B cell (primary cell): ENCODE results near the gene CLCA1. TPM values are rescaled to one million over a fixed set of nuclear protein-coding genes. Genes with fewer than 3 reads are reported as not detected.

Source experiments
- ATAC-seq: fragments of 200-7000 bp; cut with Tn5 transposase; one replicate; pipeline ENCODE4 v1.10.0; 2021; ENCODE audit warnings: low read depth, mild to moderate bottlenecking, moderate number of reproducible peaks, moderate library complexity
- CTCF ChIA-PET: fragments of 350-600 bp; sonication (Branson Sonifier 250); formaldehyde crosslinking; loops from one replicate; lab custom pipeline; 2021; ENCODE audit warnings: antibody characterized with exemption, inconsistent platforms; lab: Charles Lee
- POLR2A ChIA-PET: fragments of 350-600 bp; sonication (Branson Sonifier 250); formaldehyde crosslinking; loops from one replicate; lab custom pipeline; 2021; ENCODE audit warnings: antibody characterized with exemption; lab: Charles Lee
- DNase-seq: peaks from one replicate; pipeline ENCODE4 v3.0.0; 2013
- H2AFZ ChIP-seq: 2 replicates; pipeline ENCODE4 v1.6.1; 2012; ENCODE audit warnings: mild to moderate bottlenecking, low read depth, low read length; ENCODE audit not compliant: insufficient read depth, poor library complexity, severe bottlenecking
- H3K27ac ChIP-seq, 2 donors: 1 replicate in 1 of 2; 2 replicates in 1 of 2; pipeline ENCODE4 v1.5.1; 2012 to 2013; ENCODE audit warnings: low read length in 2 of 2, mild to moderate bottlenecking in 2 of 2, moderate library complexity in 1 of 2
- H3K27me3 ChIP-seq, 4 experiments: fragments of 200-600 bp in 1 of 4; sonication (generic) in 1 of 4; replicated peaks in 1 of 4; 1 replicate in 2 of 4; 2 replicates in 2 of 4; pipeline versions ENCODE4 v1.6.1 to v1.7.0; 2013 to 2016; ENCODE audit warnings: low read length in 3 of 4, mild to moderate bottlenecking in 2 of 4, mixed read lengths in 1 of 4, moderate library complexity in 1 of 4; ENCODE audit not compliant: insufficient read depth in 4 of 4, control insufficient read depth in 3 of 4; ENCODE audit errors: control extremely low read depth in 1 of 4
- H3K36me3 ChIP-seq, 2 experiments: replicated peaks in 1 of 2; 1 replicate in 1 of 2; 2 replicates in 1 of 2; pipeline versions ENCODE4 v1.6.1 to v1.7.1; 2013; ENCODE audit warnings: low read length in 1 of 2; ENCODE audit not compliant: insufficient read depth in 2 of 2, control insufficient read depth in 1 of 2; ENCODE audit errors: control extremely low read depth in 1 of 2, extremely low read depth in 1 of 2
- H3K4me1 ChIP-seq, 2 donors: fragments of 200-600 bp in 1 of 2; sonication (generic) in 1 of 2; 1 replicate in 1 of 2; 2 replicates in 1 of 2; pipeline versions ENCODE4 v1.5.1 to v1.6.1; 2013 to 2017; ENCODE audit warnings: low read length in 2 of 2; ENCODE audit not compliant: control insufficient read depth in 2 of 2, insufficient read depth in 2 of 2
- H3K4me2 ChIP-seq: replicated peaks from 2 replicates; pipeline ENCODE3; 2012; ENCODE audit warnings: mild to moderate bottlenecking, low read depth, low read length; ENCODE audit not compliant: poor library complexity, severe bottlenecking
- H3K4me3 ChIP-seq, 5 experiments: fragments of 200-600 bp in 1 of 5; sonication (generic) in 1 of 5; 1 replicate in 3 of 5; 2 replicates in 2 of 5; pipeline versions ENCODE4 v1.5.1 to v1.7.0; 2011 to 2016; ENCODE audit warnings: low read length in 4 of 5, mild to moderate bottlenecking in 4 of 5, low read depth in 2 of 5, control low read depth in 1 of 5, moderate library complexity in 1 of 5; ENCODE audit not compliant: insufficient read depth in 1 of 5; ENCODE audit errors: control extremely low read depth in 1 of 5, extremely low read depth in 1 of 5
- H3K79me2 ChIP-seq: fragments of 200-600 bp; sonication (generic); one replicate; pipeline ENCODE4 v1.6.0; 2016; ENCODE audit warnings: low read length; ENCODE audit not compliant: control insufficient read depth, insufficient read depth
- H3K9ac ChIP-seq: fragments of 200-600 bp; sonication (generic); 2 replicates; pipeline ENCODE4 v1.6.1; 2017; ENCODE audit warnings: mild to moderate bottlenecking, low read length, moderate library complexity
- H3K9me3 ChIP-seq, 3 donors: one replicate each; pipeline versions ENCODE4 v1.6.1 to v1.7.1; 2013; ENCODE audit warnings: low read length in 2 of 3; ENCODE audit not compliant: control insufficient read depth in 2 of 3, insufficient read depth in 1 of 3; ENCODE audit errors: control extremely low read depth in 1 of 3
- H4K20me1 ChIP-seq: 2 replicates; pipeline ENCODE4 v1.6.0; 2012; ENCODE audit warnings: mild to moderate bottlenecking, low read length; ENCODE audit not compliant: insufficient read depth, control insufficient read depth, poor library complexity, severe bottlenecking
- H3K27ac Mint-ChIP-seq: one replicate; pipeline ENCODE4 v1.8.0; 2021; ENCODE audit warnings: mixed read lengths
- H3K27me3 Mint-ChIP-seq: one replicate; pipeline ENCODE4 v1.8.0; 2021; ENCODE audit warnings: mixed read lengths
- H3K4me1 Mint-ChIP-seq: one replicate; pipeline ENCODE4 v1.8.0; 2021; ENCODE audit warnings: mixed read lengths
- H3K4me3 Mint-ChIP-seq: one replicate; pipeline ENCODE4 v1.8.0; 2021; ENCODE audit warnings: mixed read lengths
- H3K9me3 Mint-ChIP-seq: one replicate; pipeline ENCODE4 v1.8.0; 2022; ENCODE audit warnings: mixed read lengths; ENCODE audit not compliant: insufficient read depth
- CTCF ChIP-seq: fragments of 200-600 bp; IDR thresholded peaks from one replicate; pipeline ENCODE4 v1.8.0; 2022; ENCODE audit warnings: antibody characterized with exemption, mild to moderate bottlenecking
- EZH2 ChIP-seq: IDR thresholded peaks from 2 replicates; pipeline ENCODE4 v1.6.1; 2012; ENCODE audit warnings: borderline replicate concordance, low read depth, mild to moderate bottlenecking, moderate library complexity, low read length; ENCODE audit not compliant: insufficient read depth, poor library complexity, severe bottlenecking
- intact Hi-C: fragments of 100-400 bp; cut with micrococcal nuclease; formaldehyde crosslinking; loops from one replicate; pipeline ENCODE4 v1.10.0; 2022
- polyA plus RNA-seq: library from polyadenylated mRNA; depleted of rRNA; stranded (reverse); fragments of >200 nt; gene quantifications from 2 replicates; pipeline ENCODE4 v1.2.3, GENCODE V29; 2012
- total RNA-seq, 2 donors: library from RNA; stranded (reverse); fragments of 120-200 nt in 1 of 2; gene quantifications; 1 replicate in 1 of 2; 2 replicates in 1 of 2; pipeline versions ENCODE4 v1.2.3 to v1.2.4, GENCODE V29; 2013 to 2022

CLCA1 gene
- total and polyA plus RNA-seq, 2 donors (not counting 1 experiment from before 2014, with no cell fraction given) = not detected

- Histone ChIP-seq H3K4me3 (no peak overlapping the region), H3K27me3 (no peaks in the 10 kb centered on the region), H3K9me3 (no peaks in the 10 kb centered on the region), H3K9ac (no peak overlapping the region), H3K79me2 (no peaks in the 10 kb centered on the region), H3K4me1 (peaks cover 0 to 3% of the 10 kb centered on the region in 2 donors), H3K36me3 (no peaks in the 10 kb centered on the region), H2AFZ (no peak overlapping the region), H3K27ac (no peak overlapping the region), H3K4me2 (no peak overlapping the region), H4K20me1 (no peaks in the 10 kb centered on the region)
- no peak for DNase-seq
- Mint-ChIP-seq H3K9me3 (no peaks in the 10 kb centered on the region), H3K27ac (no peak overlapping the region), H3K4me3 (no peak overlapping the region), H3K27me3 (peaks cover 15% of the 10 kb centered on the region), H3K4me1 (peaks cover 4% of the 10 kb centered on the region)
- TF ChIP-seq CTCF = no peak
- no peak for TF ChIP-seq EZH2
- no peak for ATAC-seq
- CTCF ChIA-PET = interaction anchor here (1.4 kb wide), 1 partner anchor 14 kb away, joined by 3 read pairs; no protein-coding TSS in a partner anchor
- intact Hi-C loops = no loop called here
- POLR2A ChIA-PET = no interaction called here
Observed at GRCh38 chr1:86423473-86423872, 45.3 kb upstream of the CLCA1 start.

- intact Hi-C loops = no loop called here
- no peak for ATAC-seq
Observed at GRCh38 chr1:86423873-86424272, 44.9 kb upstream of the CLCA1 start, which contains the start of gene CLCA2. CLCA2 (plus strand) TSS chr1:86424171; CDS start chr1:86424248, 77 bp downstream.

More at GRCh38 chr1:86423873-86424272, 44.9 kb upstream of the CLCA1 start, which contains the start of gene CLCA2:
- no peak for DNase-seq
- no peaks in the 10 kb centered on the region for H3K36me3 ChIP-seq
- CTCF ChIA-PET = interaction anchor here (1.4 kb wide), 1 partner anchor 14 kb away, joined by 3 read pairs; no protein-coding TSS in a partner anchor
- Mint-ChIP-seq H3K27ac (no peak within 1 kb of the TSS), H3K9me3 (no peaks in the 10 kb centered on the region), H3K4me3 (no peak within 1 kb of the TSS), H3K27me3 (peaks cover 15% of the 10 kb centered on the region), H3K4me1 (peaks cover 4% of the 10 kb centered on the region)
- H2AFZ ChIP-seq = no peak within 1 kb of the TSS
- POLR2A ChIA-PET = no interaction called here
- no peak within 1 kb of the TSS for H3K4me3 ChIP-seq
- H3K27ac ChIP-seq = no peak within 1 kb of the TSS
- no peaks in the 10 kb centered on the region for H3K79me2 ChIP-seq
- H3K27me3 ChIP-seq = no peaks in the 10 kb centered on the region
- no peaks in the 10 kb centered on the region for H4K20me1 ChIP-seq
- H3K9me3 ChIP-seq = no peaks in the 10 kb centered on the region
- H3K4me2 ChIP-seq = no peak within 1 kb of the TSS
- peaks cover 0 to 3% of the 10 kb centered on the region in 2 donors for H3K4me1 ChIP-seq
- H3K9ac ChIP-seq = no peak within 1 kb of the TSS
- TF ChIP-seq EZH2 (no peak), CTCF (no peak)
